Measurements from ENCODE around the gene DCUN1D2.

DCUN1D2 gene

DNA sequence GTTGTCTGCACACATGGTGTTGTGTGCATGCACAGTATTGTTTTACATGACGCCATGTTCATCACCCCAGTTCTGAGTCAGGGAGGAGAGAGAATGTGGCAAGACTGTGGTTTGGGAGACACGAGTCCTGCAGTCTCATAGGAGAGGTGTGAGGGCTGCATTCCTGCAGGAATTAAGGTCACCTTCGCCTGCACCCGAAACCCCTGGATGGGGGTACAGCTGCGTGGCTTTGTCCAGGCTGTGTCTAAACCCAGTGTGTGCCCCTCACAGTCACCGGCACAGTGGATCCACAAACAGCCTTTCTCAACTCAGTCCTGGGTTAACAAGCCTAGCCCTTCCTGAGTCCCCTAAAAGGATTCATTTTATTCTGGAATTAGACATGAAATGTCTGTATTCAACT is 42.9 kb downstream of the DCUN1D2 start:
- no peak overlapping the region for H3K4me3 ChIP-seq (ENCODE audit: low read depth, low read length)
- TF ChIP-seq, protein P1, sequence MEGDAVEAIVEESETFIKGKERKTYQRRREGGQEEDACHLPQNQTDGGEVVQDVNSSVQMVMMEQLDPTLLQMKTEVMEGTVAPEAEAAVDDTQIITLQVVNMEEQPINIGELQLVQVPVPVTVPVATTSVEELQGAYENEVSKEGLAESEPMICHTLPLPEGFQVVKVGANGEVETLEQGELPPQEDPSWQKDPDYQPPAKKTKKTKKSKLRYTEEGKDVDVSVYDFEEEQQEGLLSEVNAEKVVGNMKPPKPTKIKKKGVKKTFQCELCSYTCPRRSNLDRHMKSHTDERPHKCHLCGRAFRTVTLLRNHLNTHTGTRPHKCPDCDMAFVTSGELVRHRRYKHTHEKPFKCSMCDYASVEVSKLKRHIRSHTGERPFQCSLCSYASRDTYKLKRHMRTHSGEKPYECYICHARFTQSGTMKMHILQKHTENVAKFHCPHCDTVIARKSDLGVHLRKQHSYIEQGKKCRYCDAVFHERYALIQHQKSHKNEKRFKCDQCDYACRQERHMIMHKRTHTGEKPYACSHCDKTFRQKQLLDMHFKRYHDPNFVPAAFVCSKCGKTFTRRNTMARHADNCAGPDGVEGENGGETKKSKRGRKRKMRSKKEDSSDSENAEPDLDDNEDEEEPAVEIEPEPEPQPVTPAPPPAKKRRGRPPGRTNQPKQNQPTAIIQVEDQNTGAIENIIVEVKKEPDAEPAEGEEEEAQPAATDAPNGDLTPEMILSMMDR (conservative IDR thresholded peaks at IDR 0.05; ENCODE audit: low read depth, low read length): no peak
- DNase-seq (ENCODE audit: low read depth): no peak

- TF ChIP-seq, protein P1 (conservative IDR thresholded peaks at IDR 0.05; ENCODE audit: low read depth, low read length): no peak
- no peak overlapping the region for H3K4me3 ChIP-seq (ENCODE audit: low read depth, low read length)
- DNase-seq (ENCODE audit: low read depth): no peak
Observed at GRCh38 chr13:113446488-113446854, 44.0 kb downstream of the DCUN1D2 start.

DNA sequence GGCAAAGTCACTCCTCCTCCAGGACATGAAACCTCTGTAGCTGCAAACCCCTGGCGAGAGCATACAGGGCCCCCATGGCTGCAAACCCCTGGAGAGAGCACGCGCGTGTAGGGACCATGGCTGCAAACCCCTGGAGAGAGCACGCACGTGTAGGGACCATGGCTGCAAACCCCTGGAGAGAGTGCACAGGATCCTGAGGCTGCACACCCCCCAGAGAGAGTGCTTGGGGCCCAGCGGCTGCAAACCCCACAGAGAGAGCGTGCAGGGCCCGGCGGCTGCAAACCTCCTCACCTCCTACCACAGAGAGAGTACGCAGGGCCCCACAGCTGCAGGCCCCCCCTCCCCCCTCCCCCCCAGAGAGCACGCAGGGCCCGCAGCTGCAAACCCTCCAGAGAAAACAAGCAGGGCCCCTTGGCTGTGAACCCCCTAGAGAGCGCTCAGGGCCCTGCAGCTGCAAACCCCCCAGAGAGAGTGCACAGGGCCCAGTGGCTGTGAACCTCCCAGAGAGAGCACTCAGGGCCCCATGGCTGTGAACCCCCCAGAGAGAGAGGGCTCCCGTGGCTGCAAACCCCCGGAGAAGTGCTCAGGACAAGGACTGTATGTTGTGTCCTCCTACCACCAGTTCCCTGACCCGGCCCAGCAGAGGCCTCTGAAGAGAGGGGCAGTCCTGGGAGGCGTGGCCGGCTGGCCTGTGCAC is 44.6 kb downstream of the DCUN1D2 start:
- peak; percentile 68 for DNase-seq (ENCODE audit: low read depth)
- H3K4me3 ChIP-seq (ENCODE audit: low read depth, low read length): no peak overlapping the region
- TF ChIP-seq, protein P1 (conservative IDR thresholded peaks at IDR 0.05; ENCODE audit: low read depth, low read length): no peak

DNA sequence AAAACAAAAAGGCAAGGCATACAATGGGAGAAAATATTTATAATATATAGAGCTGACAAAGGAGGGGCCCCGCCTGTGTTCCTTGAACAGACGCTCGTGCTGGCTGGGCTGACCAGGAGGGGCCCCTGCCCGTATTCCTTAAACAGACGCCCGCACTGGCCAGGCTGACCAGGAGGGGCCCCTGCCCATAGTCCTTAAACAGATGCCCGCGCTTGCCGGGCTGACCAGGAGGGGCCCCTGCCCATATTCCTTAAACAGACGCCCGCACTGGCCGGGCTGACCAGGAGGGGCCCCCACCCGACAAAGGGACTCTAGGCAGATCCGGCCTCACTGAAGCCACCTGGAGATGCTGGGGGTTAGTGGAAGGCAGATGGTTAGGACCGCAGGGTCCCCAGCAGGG is 46.5 kb downstream of the DCUN1D2 start:
- TF ChIP-seq, protein P1 (conservative IDR thresholded peaks at IDR 0.05; ENCODE audit: low read depth, low read length): no peak
- H3K4me3 ChIP-seq (ENCODE audit: low read depth, low read length): no peak overlapping the region
- no peak for DNase-seq (ENCODE audit: low read depth)

DNA sequence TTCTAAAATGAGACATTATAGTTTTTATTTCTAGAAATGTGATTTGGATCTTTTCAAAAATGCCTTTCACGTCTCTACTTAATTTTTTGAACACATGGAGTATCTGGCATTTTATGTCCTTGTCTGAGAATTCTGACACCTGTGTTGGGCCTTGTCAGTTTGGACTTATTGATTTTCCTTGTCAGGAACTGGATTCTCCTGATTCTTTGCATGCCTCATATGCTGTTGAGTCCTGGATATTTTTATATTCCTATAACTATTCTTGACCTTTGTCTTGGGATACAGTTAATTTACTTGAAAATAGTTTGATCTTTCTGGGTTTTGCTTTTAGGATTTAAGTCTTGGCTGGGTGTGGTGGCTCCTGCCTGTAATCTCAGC is 47.5 kb downstream of the DCUN1D2 start:
- TF ChIP-seq, protein P1 (conservative IDR thresholded peaks at IDR 0.05; ENCODE audit: low read depth, low read length): no peak
- no peak overlapping the region for H3K4me3 ChIP-seq (ENCODE audit: low read depth, low read length)
- no peak for DNase-seq (ENCODE audit: low read depth)

DNA sequence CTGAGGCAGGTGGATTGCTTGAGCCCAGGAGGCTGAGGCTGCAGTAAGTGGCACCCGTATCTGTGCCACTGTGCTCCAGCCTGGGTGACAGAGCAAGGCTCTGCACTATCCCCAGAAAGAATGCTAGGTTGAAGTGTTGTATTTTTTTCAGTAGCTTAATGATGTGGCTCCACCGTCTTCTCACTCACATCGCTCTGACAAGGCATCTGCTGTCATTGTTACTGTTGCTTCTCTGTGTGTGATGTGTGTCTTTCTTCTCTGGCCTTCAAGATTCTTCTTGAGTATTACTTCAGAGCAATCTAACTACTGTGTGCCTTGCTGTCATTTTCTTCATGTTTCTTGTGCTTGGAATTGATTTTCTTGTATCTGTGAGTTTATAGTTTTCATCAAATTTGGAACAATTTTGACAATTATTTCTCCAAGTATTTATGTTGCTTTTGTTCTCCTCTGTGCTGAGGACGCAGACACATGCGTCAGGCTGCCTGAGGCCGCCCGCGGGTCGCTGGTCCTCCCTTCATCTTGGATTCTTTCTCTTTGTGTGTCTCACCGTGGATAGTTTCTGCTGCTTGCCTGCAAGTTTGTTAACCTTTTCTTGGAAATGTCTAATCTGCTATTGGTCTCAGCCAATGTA is 48.0 kb downstream of the DCUN1D2 start:
- DNase-seq (ENCODE audit: low read depth): no peak
- TF ChIP-seq, protein P1 (conservative IDR thresholded peaks at IDR 0.05; ENCODE audit: low read depth, low read length): no peak
- H3K4me3 ChIP-seq (ENCODE audit: low read depth, low read length): no peak overlapping the region

DNA sequence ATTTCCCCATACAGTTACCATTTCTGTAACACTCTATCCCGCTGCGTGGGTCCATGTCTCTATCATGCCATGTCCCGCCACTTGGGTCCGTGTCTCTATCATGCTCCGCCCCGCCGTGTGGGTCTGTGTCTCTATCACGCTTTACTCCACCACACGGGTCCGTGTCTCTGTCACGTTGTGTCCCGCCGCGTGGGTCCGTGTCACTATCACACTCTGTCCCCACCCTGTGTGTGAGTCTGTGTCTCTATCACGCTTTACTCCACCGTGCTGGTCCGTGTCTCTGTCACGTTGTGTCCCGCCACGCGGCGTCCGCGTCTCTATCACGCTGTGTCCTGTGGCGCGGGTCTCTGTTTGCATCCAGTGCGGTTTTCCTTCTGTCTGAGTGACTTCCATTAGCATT is 48.9 kb downstream of the DCUN1D2 start:
- DNase-seq (ENCODE audit: low read depth): no peak
- no peak overlapping the region for H3K4me3 ChIP-seq (ENCODE audit: low read depth, low read length)
- TF ChIP-seq, protein P1 (conservative IDR thresholded peaks at IDR 0.05; ENCODE audit: low read depth, low read length): no peak

Measured in choroid plexus epithelial cell (primary cell).